HG02970 (cell line): Measurements from ENCODE around the gene CNTNAP2.
"Not testable (repeated sequence)": the region's sequence is repeated elsewhere in the genome, so short reads cannot be mapped to it uniquely, and the experiment has no call there.

Experiments used
- ATAC-seq: cut with Tn5 transposase; IDR thresholded peaks from one replicate; pipeline ENCODE4 v1.9.1; 2021; ENCODE audit warnings: mild to moderate bottlenecking, moderate library complexity, moderate number of reproducible peaks; ENCODE audit not compliant: unreplicated experiment, low FRiP score

The CNTNAP2 gene

DNA sequence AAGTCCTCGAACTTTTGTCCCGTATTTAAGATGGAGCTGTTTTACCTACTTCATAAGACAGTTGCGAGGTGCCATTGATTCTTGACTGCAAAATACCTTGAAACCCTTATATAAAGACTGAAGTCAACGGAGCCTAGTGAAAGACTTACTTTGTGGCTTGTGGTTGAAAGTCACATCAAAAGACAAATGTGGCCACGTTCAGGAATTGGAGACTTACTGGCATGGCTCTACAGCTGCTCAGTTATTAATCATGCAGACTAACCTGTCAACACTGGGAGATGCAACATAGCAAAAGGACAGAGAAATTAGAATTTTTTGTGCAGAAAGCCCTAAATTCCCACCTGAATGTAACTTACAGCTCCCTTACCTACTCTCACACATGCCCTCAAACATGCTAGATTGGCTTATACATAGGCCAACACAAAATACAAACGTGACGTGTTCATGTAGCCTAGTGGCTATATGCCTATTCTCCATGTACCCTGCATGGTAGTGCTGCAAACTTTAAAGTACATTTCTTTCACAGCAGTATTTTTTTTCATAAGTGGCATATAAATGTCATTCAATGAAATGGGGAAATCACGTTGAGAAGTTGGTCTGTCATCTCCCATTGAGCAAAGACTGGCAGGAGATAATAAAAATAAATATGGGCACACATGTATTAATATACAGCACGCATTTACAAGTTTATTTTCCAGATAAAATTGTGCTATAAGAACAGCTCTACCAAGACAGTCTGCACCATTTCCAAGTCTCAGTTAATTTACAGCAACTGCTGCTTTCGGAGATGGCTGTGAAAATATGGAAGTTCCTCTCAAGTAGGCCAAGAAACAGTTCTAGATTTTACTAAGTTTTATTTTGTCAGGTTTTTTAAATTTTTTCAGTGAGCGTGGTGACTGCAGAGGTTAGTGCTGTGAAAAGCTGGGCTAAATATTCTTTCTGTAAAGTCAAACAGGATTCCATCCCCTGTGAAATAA is 2303.5 kb downstream of the CNTNAP2 start:
- no peak for ATAC-seq

DNA sequence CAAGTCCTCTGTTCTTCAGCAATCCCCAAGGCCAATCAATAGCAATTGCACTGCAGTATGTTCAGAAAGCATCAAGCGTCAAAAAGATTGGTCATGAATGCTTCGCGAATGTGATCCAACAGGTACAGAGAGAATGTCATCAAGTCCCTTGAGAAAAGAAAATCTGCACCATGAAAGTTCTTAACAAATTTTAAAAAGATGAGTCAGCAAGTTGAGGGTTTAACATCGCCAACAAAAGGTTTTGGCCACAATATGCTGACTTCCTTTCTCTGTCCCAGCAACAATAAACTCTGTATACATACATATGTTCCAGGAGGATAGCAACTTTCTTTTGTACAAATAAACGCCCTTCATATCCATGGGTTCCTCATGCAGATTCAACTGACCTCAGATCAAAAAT is 2305.4 kb downstream of the CNTNAP2 start:
- ATAC-seq = no peak

DNA sequence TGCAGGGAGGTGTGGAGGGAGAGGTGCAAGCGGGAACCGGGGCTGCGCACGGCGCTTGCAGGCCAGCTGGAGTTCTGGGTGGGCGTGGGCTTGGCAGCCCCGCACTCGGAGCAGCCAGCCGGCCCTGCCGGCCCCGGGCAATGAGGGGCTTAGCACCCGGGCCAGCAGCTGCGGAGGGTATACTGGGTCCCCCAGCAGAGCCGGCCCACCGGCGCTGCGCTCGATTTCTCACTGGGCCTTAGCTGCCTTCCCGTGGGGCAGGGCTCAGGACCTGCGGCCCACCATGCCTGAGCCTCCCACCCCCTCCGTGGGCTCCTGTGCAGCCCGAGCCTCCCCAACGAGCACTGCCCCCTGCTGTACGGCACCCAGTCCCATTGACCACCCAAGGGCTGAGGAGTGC is 2309.8 kb downstream of the CNTNAP2 start:
- not testable (repeated sequence) for ATAC-seq

DNA sequence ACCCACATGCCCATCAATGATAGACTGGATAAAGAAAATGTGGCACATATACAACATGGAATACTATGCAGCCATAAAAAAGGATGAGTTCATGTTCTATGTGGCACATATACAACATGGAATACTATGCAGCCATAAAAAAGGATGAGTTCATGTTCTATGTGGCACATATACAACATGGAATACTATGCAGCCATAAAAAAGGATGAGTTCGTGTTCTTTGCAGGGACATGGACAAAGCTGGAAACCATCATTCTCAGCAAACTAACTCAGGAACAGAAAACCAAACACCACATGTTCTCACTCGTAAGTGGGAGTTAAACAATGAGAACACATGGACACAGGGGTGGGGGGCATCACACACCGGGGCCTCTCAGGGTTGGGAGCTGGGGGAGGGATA is 2314.1 kb downstream of the CNTNAP2 start:
- not testable (repeated sequence) for ATAC-seq

DNA sequence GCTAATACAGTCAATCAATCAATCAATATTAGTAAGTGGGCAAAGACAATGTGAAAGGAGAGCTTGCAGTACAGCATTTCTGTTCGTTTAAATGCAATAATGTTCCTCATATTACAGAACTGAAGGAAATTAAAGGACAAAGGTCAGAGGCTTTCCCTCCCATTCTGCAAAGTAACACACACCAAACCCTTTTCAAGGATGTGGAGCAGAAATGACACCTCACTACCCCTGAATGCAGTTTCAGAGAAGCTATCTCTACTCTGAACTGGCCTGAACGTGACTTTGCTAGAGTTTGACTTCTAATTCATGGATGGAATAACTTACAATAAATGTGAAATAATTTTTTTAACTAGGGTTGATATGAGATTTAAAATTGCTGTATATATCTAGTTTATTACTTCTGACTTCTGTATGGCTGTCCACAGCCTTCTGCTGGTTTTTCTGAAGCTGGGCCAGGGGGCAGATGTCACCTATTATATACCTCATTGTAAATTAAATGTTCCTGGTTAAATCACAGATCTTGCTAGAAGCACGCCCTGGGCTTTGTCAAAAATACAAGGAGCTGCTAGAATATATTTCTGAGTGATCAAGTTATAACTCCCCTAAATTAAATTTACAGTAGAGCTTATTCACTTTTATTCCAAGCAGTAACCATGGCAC is 2317.1 kb downstream of the CNTNAP2 start:
- no peak for ATAC-seq

DNA sequence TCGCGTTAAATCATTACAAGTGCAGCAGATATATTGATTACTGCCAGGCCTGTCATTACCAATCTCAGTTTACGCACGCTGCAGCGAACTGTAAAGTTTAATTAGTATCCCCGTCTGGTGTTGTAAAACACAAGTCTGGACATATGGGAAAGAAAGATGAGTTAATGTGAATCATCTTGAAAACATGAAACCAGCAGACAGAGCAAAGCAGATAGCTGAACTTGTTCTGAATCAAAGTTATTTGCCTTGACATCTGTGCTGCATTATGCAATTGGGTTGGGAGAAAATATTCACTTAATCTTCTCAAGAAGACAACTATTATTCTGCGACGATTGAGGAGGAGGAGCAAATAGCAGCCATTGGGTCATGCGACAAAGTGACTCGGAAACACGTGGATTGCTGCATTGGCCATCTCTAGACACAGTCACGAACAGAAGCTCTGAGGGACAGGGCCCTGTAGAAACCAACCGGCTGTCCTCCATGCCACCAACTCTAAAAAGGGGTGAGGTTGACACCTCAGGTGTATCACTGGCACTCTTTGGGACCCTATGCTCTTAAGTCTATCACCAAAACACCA is 2317.7 kb downstream of the CNTNAP2 start:
- no peak for ATAC-seq

DNA sequence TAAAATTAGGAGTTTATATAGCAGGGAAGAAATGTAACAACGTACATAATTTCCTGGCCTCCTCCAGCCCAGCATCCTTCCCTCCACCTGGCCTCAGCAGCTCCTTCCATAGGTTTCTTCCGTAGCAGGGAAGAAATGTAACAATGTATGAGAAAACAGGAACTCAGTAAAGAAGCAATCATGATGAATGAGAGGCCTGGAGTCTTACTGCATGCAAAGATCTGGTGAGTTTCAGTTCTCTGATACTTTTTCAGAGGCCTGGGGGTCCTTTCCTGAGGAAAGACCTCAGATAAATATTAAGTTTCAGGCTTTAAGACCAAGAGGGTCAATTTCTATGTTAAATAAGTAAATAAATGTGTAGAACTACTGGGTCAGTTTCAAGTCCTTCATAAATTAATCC is 2318.3 kb downstream of the CNTNAP2 start:
- ATAC-seq = no peak

DNA sequence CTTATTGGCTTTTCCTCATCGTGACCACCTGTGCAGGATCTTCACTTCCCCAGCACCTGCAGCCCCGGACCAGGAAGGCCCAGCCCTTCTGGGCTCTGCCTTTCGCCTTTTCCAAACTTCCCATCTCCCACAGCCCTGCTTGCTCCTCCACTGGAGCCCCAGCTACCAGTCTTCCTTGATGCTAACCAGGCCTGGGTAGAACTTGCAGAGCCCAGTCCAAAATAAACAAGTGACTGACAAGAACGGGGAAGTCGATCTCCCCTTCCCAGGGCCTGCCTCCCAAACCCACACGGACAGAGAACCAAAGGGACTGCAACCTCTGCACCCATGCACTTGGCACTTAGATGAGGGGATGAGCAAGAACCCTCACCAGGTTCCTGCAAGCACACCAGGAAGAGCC is 2319.1 kb downstream of the CNTNAP2 start:
- ATAC-seq = no peak

DNA sequence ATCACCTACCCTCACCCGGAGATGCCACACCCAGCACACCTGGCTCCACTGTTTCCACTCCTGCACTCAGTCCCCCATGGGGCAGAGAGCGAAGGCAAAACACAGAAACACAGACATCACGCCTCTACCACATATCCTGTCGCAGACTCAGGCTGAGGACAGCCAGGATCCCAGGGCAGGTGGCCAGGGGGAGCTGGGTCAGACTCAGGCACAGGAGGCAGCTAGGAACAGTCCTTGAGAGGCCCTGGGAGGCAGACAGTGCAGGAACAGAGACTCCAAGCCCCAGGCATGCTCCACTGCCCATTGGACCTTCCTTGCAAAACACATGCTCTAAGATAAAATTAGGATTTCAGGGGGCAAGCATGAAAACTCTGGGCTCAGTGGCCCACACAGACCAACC is 2319.5 kb downstream of the CNTNAP2 start:
- ATAC-seq = no peak

DNA sequence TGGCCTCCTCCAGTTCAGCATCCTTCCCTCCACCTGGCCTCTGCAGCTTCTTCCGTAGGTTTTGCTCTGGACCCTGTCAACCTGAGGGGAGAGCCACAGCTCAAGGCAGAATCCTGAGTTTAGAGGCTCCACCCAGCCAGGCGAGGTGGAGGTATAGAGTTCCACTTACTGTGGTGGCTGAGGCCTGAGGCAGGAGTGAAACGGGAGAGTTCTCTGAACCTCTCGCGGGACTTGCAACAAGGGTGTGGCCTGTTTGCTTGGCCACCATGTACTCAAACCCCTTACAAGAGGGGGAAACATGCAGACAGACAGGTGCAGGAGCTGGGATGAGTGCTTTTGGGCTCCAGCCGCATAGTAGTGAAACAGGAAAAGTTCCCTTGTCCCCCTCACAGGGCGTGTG is 2320.0 kb downstream of the CNTNAP2 start:
- no peak for ATAC-seq

DNA sequence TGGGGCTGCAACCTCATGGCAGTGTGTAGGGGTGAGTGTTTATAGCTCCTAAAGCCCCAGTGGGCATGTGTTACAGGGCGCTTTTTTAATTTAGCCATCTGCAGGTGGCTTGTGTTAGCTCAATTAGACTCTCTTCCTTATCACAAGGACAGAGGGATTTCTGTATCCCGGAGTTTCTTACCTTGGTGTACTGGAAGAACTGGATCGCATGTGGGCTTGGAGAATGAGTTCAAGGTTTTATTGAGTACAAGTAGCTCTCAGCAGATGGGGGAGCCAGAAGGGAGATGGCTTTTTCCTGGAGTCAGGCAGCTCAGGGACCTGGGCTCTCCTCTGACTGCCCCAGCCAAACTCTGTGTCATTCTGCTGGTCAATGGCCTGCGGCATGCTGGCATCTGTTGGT is 2320.4 kb downstream of the CNTNAP2 start:
- no peak for ATAC-seq

DNA sequence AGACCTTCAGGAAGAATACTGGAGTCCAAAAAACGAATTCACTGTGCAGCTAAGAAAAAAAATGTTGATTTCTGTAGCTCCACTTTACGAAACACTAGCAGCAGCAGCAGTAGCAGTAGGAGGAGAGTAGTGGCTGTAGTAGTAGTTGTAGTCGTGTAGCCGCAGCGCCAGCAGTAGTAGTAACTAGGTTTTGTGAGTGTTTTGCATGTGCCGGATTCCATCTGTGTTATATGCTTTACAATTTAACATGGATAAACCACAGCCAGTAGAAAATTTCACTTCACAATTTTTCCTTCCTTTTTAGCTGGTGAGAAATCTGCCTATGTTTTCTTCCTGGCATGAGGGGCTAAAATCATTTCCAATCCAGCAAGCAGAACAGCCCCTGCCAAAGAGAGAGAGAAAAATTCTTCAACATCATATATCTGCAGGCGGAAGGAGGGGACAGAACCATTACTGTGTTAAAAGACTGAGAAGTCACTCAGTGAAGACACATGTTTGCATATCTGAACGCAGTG is 2325.6 kb downstream of the CNTNAP2 start:
- ATAC-seq = no peak

DNA sequence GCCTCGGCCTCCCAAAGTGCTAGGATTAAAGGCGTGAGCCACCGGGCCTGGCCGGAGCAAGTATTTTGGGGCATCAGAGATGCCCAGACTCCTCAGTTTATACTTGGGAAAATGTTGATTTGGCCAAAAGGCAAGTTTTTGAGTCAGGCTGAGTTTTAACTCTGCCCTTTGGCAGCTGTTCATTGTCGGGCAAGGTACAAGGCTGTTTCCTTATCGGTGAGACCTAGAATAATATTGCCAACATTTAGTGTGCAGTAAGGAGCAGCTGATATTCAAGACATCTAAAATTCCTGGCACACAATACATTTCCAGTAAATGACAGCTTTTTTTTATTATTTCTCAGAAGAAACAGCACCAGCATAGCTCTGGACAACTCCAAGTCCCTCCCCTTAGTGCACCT is 2326.3 kb downstream of the CNTNAP2 start:
- no peak for ATAC-seq

DNA sequence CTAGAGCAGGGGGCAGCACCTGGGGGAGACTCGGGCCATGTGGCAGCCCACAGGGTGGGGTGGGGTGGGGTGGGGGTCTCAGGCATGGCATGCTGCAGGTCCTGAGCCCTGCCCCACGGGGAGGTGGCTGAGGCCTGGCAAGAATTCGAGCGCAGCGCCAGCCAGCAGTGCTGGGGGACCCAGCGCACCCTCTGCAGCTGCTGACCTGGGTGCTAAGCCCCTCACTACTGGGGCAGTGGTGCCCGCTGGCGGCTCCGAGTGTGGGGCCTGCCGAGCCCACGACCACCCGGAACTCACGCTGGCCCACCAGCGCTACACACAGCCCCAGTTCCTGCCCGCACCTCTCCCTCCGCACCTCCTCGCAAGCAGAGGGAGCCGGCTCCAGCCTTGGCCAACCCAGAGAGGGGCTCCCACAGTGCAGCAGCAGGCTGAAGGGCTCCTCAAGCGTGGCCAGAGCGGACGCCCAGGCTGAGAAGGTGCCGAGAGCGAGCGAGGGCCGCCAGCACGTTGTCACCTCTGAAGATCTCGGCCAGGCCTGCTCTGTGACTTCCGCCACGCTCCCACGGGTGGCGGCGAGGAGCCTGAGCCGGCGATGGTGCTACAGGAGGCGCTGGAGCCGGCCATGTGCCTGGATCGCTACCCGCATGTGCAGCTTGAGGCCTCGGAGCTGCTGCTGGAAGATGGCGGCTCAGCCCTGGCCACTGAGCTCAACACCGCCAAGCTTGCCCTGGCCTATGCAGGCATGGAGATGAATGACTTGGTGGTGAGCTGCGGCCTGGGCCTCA is 2328.9 kb downstream of the CNTNAP2 start:
- no peak for ATAC-seq

DNA sequence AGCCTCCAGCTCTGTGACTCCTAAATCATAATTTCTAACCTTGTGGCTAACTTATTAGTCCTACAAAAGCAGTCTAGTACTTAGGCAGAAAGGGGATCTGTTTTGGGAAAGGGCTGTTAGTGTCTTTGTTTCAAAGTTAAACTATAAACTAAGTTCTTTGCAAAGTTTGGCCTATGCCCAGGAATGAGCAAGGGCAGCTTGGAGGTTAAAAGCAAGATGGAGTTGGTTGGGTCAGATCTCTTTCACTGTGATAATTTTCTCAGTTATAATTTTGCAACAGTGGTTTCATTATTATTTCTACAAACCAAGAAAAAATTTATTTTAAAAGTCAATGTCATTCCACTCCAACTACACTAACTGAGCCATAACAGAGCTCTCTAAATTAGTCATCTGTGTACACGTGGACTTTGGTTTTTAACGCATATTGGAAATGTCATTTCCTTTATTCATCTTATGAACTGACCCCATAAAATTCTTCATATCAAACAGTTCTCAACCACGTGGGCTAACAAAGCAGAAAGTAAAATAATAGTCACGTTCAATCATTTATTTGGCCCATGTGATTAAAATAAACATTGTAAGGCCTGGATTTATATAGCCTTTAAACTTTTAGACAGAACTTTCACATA is 2330.7 kb downstream of the CNTNAP2 start:
- ATAC-seq = peak; percentile 67

DNA sequence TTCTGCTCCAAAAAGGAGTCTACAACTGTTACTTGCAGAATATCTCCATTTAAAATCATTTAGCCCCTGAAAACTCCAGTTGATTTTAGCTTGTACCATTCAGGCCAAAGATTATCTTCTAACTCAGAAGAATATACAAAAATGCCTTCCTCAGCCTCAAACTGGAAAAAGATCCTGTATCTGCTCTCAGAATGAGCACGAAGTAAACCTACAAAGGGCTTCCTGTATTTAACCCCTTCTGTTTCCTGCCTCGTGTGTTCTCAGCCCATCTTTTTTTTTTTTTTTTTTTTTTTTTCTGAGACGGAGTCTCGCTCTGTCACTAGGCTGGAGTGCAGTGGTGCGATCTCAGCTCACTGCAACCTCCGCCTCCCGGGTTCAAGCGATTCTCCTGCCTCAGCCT is 2334.9 kb downstream of the CNTNAP2 start:
- ATAC-seq = not testable (repeated sequence)

DNA sequence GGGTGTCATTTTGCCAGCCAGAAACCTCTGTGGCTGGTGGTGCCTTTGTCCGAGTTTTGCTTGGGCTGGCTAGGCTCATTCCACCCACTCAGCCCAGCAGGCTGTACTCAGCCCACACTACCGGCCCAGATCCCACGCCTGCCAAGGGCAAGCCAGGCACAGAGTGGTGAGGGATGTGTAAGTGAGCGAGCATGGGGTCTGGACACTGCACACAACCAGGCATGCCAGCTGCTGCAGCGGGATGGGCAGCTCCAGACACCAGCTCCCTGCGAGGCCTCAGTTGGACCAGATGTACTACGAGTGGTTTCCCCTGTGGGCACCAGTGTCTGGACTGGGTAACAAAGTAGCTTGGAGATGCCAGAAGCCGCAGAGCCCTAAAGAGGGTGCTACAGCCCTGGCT is 2339.8 kb downstream of the CNTNAP2 start:
- no peak for ATAC-seq

DNA sequence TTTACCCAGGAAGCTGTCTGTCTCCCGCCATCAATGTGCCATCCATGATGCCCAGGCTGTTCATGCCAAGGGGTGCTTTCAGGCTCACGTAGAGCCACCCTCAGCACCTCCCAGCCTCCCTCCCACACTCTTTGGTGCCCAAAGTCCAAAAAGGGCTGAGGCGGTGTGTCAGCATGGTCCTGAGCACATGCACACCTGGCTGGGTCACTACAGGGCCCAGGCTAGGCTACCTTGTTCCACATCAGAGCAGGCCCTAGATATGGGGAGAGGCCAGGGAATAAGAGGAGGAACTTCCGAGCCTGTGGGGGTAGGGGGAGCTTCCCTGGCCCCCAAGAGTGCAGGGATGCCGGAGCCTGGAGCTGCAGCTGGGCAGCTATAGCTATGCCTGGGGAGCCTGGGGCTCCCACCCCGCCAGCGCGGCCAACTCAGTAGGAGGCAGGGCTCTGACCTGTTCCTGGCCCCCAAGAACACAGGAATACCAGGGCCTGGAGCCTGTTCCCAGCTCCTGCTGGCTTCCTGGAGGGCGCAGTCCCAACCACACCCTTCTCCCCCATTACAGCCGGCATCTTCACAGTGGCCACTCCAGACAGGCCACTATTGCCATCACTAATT is 2340.8 kb downstream of the CNTNAP2 start:
- ATAC-seq = no peak

DNA sequence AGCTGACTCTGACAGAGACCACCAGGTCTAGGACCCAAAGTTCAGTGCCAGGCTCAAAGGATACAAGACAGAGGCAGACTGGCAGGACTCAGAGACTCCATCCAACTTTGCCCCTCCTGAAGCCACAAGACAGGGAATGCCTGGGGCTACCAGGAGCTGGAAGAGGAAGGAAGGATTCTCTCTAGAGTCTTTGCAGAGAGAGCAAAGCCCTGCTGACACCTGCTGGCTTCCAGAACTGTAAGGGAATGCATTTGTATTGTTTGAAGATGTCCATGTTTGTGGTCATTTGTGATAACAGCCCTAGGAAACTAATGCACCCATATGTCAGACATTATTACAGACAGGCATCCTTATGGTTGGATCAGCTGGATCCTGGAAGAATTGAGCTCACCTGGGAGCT is 2341.7 kb downstream of the CNTNAP2 start:
- ATAC-seq = no peak
